BJ (cell line): Measurements from ENCODE around the gene RETSAT. TPM values are rescaled to one million over a fixed set of nuclear protein-coding genes. Genes with fewer than 3 reads are reported as not detected.

Experiments
- CTCF ChIA-PET: fragments of 350-600 bp; formaldehyde crosslinking; extraction: SDS; loops from one replicate; lab custom pipeline; 2021; ENCODE audit warnings: antibody characterized with exemption, inconsistent platforms; lab: Yijun Ruan, JAX
- POLR2A ChIA-PET: fragments of 300-600 bp; sonication (Branson Sonifier 250); formaldehyde crosslinking; extraction: SDS; loops from one replicate; lab custom pipeline; 2021; ENCODE audit warnings: antibody characterized with exemption; lab: Charles Lee
- DNase-seq: peaks from one replicate; pipeline ENCODE4 v3.0.0-alpha.2; 2011; ENCODE audit warnings: low read depth
- H3K27me3 ChIP-seq: 2 replicates; pipeline ENCODE4 v1.6.0; 2011; ENCODE audit warnings: low read length; ENCODE audit not compliant: control insufficient read depth, insufficient read depth
- H3K36me3 ChIP-seq: 2 replicates; pipeline ENCODE4 v1.5.1; 2011; ENCODE audit warnings: low read length; ENCODE audit not compliant: control insufficient read depth, insufficient read depth
- H3K4me3 ChIP-seq: 2 replicates; pipeline ENCODE4 v1.5.1; 2011; ENCODE audit warnings: low read depth, mild to moderate bottlenecking, control low read depth, low read length
- polyA plus RNA-seq: library from polyadenylated mRNA; depleted of rRNA; stranded (reverse); fragments of >200 nt; gene quantifications from 2 replicates; pipeline ENCODE4 v1.2.3, GENCODE V29; 2011
- TF ChIP-seq, protein P1 (sequence below): IDR thresholded peaks from 2 replicates; pipeline ENCODE4 v1.5.1; 2011; ENCODE audit warnings: low read depth, mild to moderate bottlenecking, control low read depth, inconsistent platforms, low read length, moderate library complexity; ENCODE audit not compliant: insufficient read depth

Gene RETSAT
- polyA plus RNA-seq, 1 experiment = 54.4 TPM

DNA sequence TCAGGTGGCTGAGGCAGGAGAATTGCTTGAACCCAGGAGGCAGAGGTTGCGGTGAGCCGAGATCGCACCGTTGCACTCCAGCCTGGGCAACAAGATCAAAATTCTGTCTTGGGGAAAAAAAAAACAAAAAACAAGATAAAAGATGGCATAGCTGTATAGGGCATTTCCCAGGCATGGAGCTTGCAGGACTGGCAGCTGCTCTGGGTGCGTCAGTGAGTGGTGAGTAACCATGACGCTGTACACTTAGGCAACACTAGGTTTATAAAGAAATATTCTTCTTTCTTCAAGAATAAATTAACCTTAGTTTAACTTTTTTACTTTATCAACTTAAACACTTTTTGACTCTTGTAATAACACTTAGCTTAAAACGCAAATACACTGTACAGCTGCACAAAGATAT is 41.9 kb downstream of the RETSAT start:
- TF ChIP-seq, protein P1, sequence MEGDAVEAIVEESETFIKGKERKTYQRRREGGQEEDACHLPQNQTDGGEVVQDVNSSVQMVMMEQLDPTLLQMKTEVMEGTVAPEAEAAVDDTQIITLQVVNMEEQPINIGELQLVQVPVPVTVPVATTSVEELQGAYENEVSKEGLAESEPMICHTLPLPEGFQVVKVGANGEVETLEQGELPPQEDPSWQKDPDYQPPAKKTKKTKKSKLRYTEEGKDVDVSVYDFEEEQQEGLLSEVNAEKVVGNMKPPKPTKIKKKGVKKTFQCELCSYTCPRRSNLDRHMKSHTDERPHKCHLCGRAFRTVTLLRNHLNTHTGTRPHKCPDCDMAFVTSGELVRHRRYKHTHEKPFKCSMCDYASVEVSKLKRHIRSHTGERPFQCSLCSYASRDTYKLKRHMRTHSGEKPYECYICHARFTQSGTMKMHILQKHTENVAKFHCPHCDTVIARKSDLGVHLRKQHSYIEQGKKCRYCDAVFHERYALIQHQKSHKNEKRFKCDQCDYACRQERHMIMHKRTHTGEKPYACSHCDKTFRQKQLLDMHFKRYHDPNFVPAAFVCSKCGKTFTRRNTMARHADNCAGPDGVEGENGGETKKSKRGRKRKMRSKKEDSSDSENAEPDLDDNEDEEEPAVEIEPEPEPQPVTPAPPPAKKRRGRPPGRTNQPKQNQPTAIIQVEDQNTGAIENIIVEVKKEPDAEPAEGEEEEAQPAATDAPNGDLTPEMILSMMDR = no peak
- ChIA-PET CTCF (interaction anchor here (0.7 to 1.4 kb wide), 2 partner anchors 12 to 238 kb away, joined by 3 to 4 read pairs; no protein-coding TSS in a partner anchor), POLR2A (no interaction called here)
- H3K27me3 ChIP-seq = no peaks in the 10 kb centered on the region
- H3K4me3 ChIP-seq = no peak overlapping the region
- DNase-seq = no peak
- H3K36me3 ChIP-seq = peaks cover 21% of the 10 kb centered on the region

DNA sequence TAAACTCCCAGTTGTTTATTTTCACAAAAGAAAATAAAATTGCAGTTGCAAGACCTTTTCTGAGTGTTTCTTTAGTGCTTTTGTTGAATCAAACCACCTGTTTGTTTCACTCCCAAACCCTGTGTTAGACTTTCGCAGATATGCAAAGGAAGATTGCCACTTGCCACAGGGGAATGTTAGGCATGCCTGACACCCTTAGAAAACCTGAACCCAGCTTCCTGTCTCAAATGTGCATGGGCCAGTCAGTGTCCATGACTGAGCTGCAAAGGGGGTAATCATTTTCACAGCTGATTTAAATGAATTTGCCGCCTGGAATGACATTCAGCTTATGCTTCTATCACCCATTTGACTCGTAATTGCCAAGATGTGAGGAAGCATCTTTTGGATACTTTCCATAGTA is 44.0 kb downstream of the RETSAT start:
- no peak overlapping the region for H3K4me3 ChIP-seq
- no peaks in the 10 kb centered on the region for H3K27me3 ChIP-seq
- peaks cover 29% of the 10 kb centered on the region for H3K36me3 ChIP-seq
- POLR2A ChIA-PET = no interaction called here
- TF ChIP-seq, protein P1 = no peak
- DNase-seq = no peak
- CTCF ChIA-PET = interaction anchor here (0.7 to 4.6 kb wide), 4 partner anchors 10 to 243 kb away, joined by 4 to 23 read pairs (median 10); no protein-coding TSS in a partner anchor

GRCh38 chr2:85309699-85310321 is 44.5 kb downstream of the RETSAT start:
- Histone ChIP-seq H3K27me3 (no peaks in the 10 kb centered on the region), H3K36me3 (peaks cover 26% of the 10 kb centered on the region), H3K4me3 (no peak overlapping the region)
- CTCF ChIA-PET = interaction anchor here (0.7 to 4.6 kb wide), 5 partner anchors 8 to 242 kb away, joined by 3 to 23 read pairs (median 4); no protein-coding TSS in a partner anchor
- DNase-seq = no peak
- POLR2A ChIA-PET = interaction anchor here (0.8 kb wide), 1 partner anchor 244 kb away, joined by 3 read pairs; no protein-coding TSS in a partner anchor
- TF ChIP-seq, protein P1 = no peak

DNA sequence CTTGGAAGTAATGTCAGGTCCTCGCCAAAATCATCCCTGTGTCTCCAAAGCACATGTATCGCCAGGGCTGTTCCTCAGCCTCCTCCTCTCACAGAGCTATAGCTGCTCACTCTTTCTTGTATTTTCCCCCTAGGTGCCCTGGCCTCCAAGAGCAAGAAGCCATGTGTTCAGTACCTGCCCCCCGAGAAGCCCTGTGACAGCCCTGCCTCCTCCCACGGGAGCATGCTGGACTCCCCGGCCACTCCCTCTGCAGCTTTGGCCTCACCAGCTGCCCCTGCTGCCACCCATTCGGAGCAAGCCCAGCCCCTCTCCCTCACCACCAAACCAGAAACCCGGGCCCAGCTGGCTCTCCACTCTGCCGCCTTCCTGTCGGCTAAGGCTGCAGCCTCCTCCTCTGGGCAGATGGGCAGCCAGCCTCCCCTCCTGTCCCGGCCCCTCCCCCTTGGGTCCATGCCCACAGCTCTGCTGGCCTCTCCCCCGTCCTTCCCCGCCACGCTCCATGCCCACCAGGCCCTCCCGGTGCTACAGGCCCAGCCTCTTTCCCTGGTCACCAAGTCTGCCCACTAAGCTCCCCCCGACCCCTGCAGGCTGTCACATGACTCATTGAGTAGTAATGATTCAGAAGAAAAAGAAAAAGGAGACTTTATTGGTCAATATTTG is 45.3 kb downstream of the RETSAT start:
- Histone ChIP-seq H3K4me3 (no peak overlapping the region), H3K27me3 (no peaks in the 10 kb centered on the region), H3K36me3 (peaks cover 23% of the 10 kb centered on the region)
- DNase-seq = no peak
- TF ChIP-seq, protein P1 = no peak
- POLR2A ChIA-PET = interaction anchor here (0.8 kb wide), 1 partner anchor 243 kb away, joined by 3 read pairs; no protein-coding TSS in a partner anchor
- CTCF ChIA-PET = interaction anchor here (0.7 to 4.6 kb wide), 6 partner anchors 9 to 243 kb away, joined by 3 to 23 read pairs (median 4); no protein-coding TSS in a partner anchor

GRCh38 chr2:85308201-85308600 is 46.1 kb downstream of the RETSAT start:
- peaks cover 19% of the 10 kb centered on the region for H3K36me3 ChIP-seq
- H3K27me3 ChIP-seq = no peaks in the 10 kb centered on the region
- no peak overlapping the region for H3K4me3 ChIP-seq
- POLR2A ChIA-PET = no interaction called here
- CTCF ChIA-PET = interaction anchor here (1.1 to 4.6 kb wide), 4 partner anchors 8 to 241 kb away, joined by 3 to 23 read pairs (median 11); no protein-coding TSS in a partner anchor
- TF ChIP-seq, protein P1 = no peak
- DNase-seq = no peak
